Brain microvascular endothelial cell (primary cell): Measurements from ENCODE around the gene PKD2L2.

Source experiments
- DNase-seq: peaks from one replicate; pipeline ENCODE4 v3.0.0-alpha.2; 2020
- H3K27ac ChIP-seq: fragments of 250-450 bp; sonication (Bioruptor Pico); 2 replicates; pipeline ENCODE4 v1.5.1; 2020; ENCODE audit warnings: mild to moderate bottlenecking, moderate library complexity
- H3K27me3 ChIP-seq: fragments of 250-450 bp; sonication (Bioruptor Pico); replicated peaks from 2 replicates; pipeline ENCODE4 v1.5.1; 2020; ENCODE audit warnings: mild to moderate bottlenecking
- H3K36me3 ChIP-seq: fragments of 250-450 bp; sonication (Bioruptor Pico); replicated peaks from 2 replicates; pipeline ENCODE4 v1.5.1; 2020; ENCODE audit warnings: mild to moderate bottlenecking
- H3K4me3 ChIP-seq: 2 replicates; pipeline ENCODE4 v1.5.1; 2011; ENCODE audit warnings: low read depth, mild to moderate bottlenecking, control low read depth, low read length, moderate library complexity
- in situ Hi-C: cut with HindIII; loops from 2 replicates; pipeline ENCODE4 v1.10.0; 2017; ENCODE audit warnings: low sequenced_read_pairs, low pct_ligation_motif_present
- TF ChIP-seq, protein P1 (sequence below): IDR thresholded peaks from 2 replicates; pipeline ENCODE4 v1.5.1; 2011; ENCODE audit warnings: low read depth, mild to moderate bottlenecking, moderate library complexity, low read length, control low read depth, inconsistent platforms; ENCODE audit errors: missing control alignments

The PKD2L2 gene

DNA sequence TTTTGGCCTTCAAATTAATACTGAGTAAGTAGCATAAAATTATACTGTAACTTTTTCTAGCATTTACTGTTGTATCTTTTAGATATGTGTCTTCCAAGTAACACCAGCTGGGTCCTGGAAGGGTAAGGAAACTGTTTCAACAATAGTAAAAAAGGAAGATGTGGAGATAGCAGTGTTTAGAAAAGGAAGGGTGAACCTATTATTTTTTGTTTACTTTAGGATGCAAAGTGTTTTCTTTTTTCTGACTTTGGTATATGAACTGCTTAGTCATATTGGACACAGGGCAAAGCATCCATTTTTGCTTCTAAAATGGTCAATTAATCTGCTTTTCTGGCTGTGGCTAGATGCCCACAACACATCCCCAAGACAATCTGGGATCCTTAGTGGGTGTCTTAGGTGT, 5.3 kb downstream of the PKD2L2 start:
- no peak for DNase-seq
- H3K27ac ChIP-seq, result no peak overlapping the region
- H3K36me3 ChIP-seq, result no peaks in the 10 kb centered on the region
- no peak overlapping the region for H3K4me3 ChIP-seq
- no peaks in the 10 kb centered on the region for H3K27me3 ChIP-seq
- TF ChIP-seq, protein P1, sequence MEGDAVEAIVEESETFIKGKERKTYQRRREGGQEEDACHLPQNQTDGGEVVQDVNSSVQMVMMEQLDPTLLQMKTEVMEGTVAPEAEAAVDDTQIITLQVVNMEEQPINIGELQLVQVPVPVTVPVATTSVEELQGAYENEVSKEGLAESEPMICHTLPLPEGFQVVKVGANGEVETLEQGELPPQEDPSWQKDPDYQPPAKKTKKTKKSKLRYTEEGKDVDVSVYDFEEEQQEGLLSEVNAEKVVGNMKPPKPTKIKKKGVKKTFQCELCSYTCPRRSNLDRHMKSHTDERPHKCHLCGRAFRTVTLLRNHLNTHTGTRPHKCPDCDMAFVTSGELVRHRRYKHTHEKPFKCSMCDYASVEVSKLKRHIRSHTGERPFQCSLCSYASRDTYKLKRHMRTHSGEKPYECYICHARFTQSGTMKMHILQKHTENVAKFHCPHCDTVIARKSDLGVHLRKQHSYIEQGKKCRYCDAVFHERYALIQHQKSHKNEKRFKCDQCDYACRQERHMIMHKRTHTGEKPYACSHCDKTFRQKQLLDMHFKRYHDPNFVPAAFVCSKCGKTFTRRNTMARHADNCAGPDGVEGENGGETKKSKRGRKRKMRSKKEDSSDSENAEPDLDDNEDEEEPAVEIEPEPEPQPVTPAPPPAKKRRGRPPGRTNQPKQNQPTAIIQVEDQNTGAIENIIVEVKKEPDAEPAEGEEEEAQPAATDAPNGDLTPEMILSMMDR, result no peak
- in situ Hi-C loops, result no loop called here

DNA sequence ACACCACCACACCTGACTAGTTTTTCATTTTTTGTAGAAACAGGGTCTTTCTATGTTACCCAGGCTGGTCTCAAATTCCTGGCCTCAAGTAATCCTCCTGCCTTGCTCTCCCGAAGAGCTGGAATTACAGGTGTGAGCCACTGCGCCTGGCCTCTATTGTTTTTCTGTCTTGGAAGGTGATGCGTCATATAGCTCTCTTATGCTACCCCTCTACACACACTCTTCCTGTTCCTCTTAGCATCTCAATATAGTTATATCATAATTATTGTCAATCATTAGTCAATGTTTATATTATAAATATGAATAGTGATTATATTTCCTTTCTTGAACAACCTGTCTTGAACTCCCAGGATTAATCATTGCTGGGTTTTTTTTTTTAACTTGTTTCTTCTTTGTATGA, 7.3 kb downstream of the PKD2L2 start:
- no peaks in the 10 kb centered on the region for H3K36me3 ChIP-seq

DNA sequence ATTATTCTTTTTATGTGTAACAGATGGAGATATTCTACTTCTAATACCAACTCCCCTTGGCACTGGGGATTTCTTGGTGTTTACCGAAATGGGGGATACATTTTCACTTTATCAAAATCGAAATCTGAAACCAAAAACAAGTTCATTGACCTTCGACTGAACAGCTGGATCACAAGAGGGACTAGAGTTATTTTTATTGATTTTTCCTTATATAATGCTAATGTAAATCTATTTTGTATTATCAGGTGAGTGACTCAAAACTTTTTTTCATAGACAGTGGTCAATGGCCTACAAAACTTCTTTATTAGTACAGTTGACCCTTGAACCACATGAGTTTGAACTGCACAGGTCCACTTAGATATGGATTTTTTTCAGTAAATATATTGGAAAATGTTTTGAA, 10.2 kb downstream of the PKD2L2 start:
- no peak for DNase-seq
- TF ChIP-seq, protein P1, result no peak
- H3K4me3 ChIP-seq, result no peak overlapping the region
- no peaks in the 10 kb centered on the region for H3K36me3 ChIP-seq
- H3K27me3 ChIP-seq, result no peaks in the 10 kb centered on the region
- H3K27ac ChIP-seq, result no peak overlapping the region
- in situ Hi-C loops, result no loop called here

More for the DNA sequence above, 7.3 kb downstream of the PKD2L2 start:
- Histone ChIP-seq H3K27ac (no peak overlapping the region), H3K4me3 (no peak overlapping the region), H3K27me3 (no peaks in the 10 kb centered on the region)
- in situ Hi-C loops, result no loop called here
- TF ChIP-seq, protein P1, result no peak
- DNase-seq, result no peak

DNA sequence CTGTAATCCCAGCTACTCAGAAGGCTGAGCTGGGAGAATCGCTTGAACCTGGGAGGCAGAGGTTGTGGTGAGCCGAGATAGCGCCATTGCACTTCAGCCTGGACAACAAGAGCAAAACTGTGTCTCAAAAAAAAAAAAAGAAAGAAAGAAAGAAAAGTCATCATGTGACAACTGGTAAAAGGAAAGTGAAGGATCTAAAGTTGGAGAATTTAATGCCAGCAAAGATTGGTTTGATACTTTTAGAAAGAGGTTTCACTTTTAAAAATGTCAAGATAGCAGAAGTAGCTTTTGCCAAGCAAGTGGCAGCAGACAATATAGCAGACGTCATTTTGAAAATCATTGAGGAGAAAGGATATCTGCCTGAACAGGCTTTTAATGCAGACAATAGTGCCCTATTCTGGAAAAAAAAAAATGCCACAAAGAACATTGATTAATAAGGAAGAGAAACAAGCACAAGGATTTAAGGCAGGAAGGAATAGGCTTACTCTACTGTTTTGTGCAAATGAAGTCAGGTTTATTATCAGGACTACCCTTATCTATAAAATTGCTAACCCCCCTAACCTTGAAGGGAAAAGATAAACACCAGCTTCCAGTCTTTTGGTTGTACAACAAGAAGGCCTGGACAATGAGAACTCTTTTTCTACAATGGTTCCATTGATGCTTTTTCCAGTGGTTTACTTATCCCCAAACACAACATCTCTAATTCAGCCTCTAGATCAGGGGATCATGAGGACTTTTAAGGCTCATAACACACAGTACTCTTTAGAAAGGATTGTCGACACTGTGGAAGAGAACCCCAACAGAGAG, 12.0 kb downstream of the PKD2L2 start:
- Histone ChIP-seq H3K4me3 (no peak overlapping the region), H3K36me3 (no peaks in the 10 kb centered on the region), H3K27me3 (no peaks in the 10 kb centered on the region), H3K27ac (no peak overlapping the region)
- in situ Hi-C loops, result no loop called here
- DNase-seq, result no peak
- TF ChIP-seq, protein P1, result no peak

DNA sequence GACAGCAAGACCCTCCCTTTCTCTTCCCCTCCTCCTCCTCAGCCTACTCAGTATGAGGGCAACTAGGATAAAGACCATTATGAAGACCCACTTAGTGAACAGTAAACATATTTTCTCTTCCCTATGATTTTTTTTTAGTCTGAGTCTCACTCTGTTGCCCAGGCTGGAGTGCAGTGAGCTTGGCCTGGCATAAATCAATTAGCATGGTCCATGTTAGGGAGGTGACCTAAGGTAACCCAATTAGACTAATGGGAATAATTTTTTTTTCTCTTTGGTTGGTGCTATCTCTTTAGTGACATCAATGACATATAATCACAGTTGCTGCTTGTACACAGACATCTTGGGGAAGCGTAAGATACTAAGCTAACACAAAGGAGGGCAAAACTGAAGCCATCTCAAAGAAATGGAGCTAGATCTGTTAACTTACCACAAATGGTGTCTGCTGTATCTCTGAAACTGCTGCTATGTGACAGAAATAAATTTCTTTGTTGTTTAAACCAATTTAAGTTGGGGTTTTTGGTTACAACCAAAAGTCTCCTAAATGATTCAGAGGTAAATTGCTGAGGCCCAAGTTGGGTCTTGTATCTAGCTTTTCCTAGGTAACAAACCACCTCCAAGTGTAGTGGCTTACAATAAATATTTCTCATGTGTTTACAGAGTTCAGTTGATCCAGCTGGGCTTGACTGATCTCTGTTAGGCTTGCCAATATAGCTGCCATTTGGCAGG, 13.3 kb downstream of the PKD2L2 start:
- in situ Hi-C loops, result no loop called here
- DNase-seq, result no peak
- H3K27me3 ChIP-seq, result no peaks in the 10 kb centered on the region
- H3K36me3 ChIP-seq, result no peaks in the 10 kb centered on the region
- H3K27ac ChIP-seq, result no peak overlapping the region
- H3K4me3 ChIP-seq, result no peak overlapping the region
- TF ChIP-seq, protein P1, result no peak
